Left ventricle myocardium inferior (tissue), 1 donor: ENCODE measurements around the gene TSHZ2. TPM values are rescaled to one million over a fixed set of nuclear protein-coding genes. Genes with fewer than 3 reads are reported as not detected.

Experiments
- DNase-seq: peaks from one replicate; pipeline ENCODE4 v3.0.0-alpha.2; 2020
- H3K27ac ChIP-seq: fragments of 200-600 bp; replicated peaks from 2 replicates; pipeline ENCODE4 v1.8.0; 2021
- H3K27me3 ChIP-seq: fragments of 200-600 bp; 2 replicates; pipeline ENCODE4 v1.8.0; 2021; ENCODE audit warnings: low read depth
- H3K36me3 ChIP-seq: fragments of 200-600 bp; 2 replicates; pipeline ENCODE4 v1.8.0; 2021
- H3K4me1 ChIP-seq: fragments of 200-600 bp; 2 replicates; pipeline ENCODE4 v1.8.0; 2021
- H3K4me3 ChIP-seq: fragments of 200-600 bp; 2 replicates; pipeline ENCODE4 v1.8.0; 2021; ENCODE audit warnings: mild to moderate bottlenecking, moderate library complexity
- H3K9me3 ChIP-seq: fragments of 200-600 bp; replicated peaks from 2 replicates; pipeline ENCODE4 v1.8.0; 2021
- CTCF ChIP-seq: fragments of 200-600 bp; IDR thresholded peaks from 2 replicates; pipeline ENCODE4 v1.8.0; 2021; ENCODE audit warnings: antibody characterized with exemption, mild to moderate bottlenecking, borderline replicate concordance
- intact Hi-C: fragments of 100-400 bp; cut with micrococcal nuclease; formaldehyde crosslinking; loops from one replicate; pipeline ENCODE4 v1.11.0; 2022
- total RNA-seq: library from RNA; stranded (reverse); fragmentation: NEBNext Ultra II Directional; extraction: Animal tissue kit (Norgen Biotek cat#: 25700); gene quantifications from one replicate; pipeline ENCODE4 v1.2.1, GENCODE V29; 2021
- donor health status: DM: no; HTN: yes; CAD: no; lungs with severe emphysema.

The TSHZ2 gene
- total RNA-seq, 1 donor from 2014 or later, result 3.1 TPM

- H3K27ac ChIP-seq, result no peak overlapping the region
- no peaks in the 10 kb centered on the region for H3K36me3 ChIP-seq
- H3K9me3 ChIP-seq, result no peaks in the 10 kb centered on the region
- intact Hi-C loops, result no loop called here
- no peak for TF ChIP-seq CTCF
- peaks cover 4% of the 10 kb centered on the region for H3K27me3 ChIP-seq
- H3K4me1 ChIP-seq, result no peaks in the 10 kb centered on the region
- DNase-seq, result no peak
- no peak overlapping the region for H3K4me3 ChIP-seq
These were observed 38.3 kb upstream of the TSHZ2 start for GRCh38 chr20:52933867-52934266.

GRCh38 chr20:52936351-52937340 is 35.5 kb upstream of the TSHZ2 start:
- Histone ChIP-seq H3K36me3 (no peaks in the 10 kb centered on the region), H3K27me3 (peaks cover 4% of the 10 kb centered on the region), H3K9me3 (no peaks in the 10 kb centered on the region), H3K27ac (no peak overlapping the region), H3K4me1 (no peaks in the 10 kb centered on the region), H3K4me3 (no peak overlapping the region)
- intact Hi-C loops, result no loop called here
- TF ChIP-seq CTCF, result no peak
- no peak for DNase-seq

GRCh38 chr20:52937591-52938100 is 34.5 kb upstream of the TSHZ2 start:
- DNase-seq, result no peak
- no peak overlapping the region for H3K27ac ChIP-seq
- H3K27me3 ChIP-seq, result peaks cover 4% of the 10 kb centered on the region
- H3K4me1 ChIP-seq, result no peaks in the 10 kb centered on the region
- H3K36me3 ChIP-seq, result no peaks in the 10 kb centered on the region
- no peak for TF ChIP-seq CTCF
- H3K4me3 ChIP-seq, result no peak overlapping the region
- no peaks in the 10 kb centered on the region for H3K9me3 ChIP-seq
- intact Hi-C loops, result no loop called here

GRCh38 chr20:52939141-52939540 is 33.0 kb upstream of the TSHZ2 start:
- H3K27ac ChIP-seq, result no peak overlapping the region
- no peak for DNase-seq
- peaks cover 4% of the 10 kb centered on the region for H3K27me3 ChIP-seq
- H3K4me1 ChIP-seq, result no peaks in the 10 kb centered on the region
- intact Hi-C loops, result no loop called here
- TF ChIP-seq CTCF, result no peak
- no peaks in the 10 kb centered on the region for H3K36me3 ChIP-seq
- no peak overlapping the region for H3K4me3 ChIP-seq
- H3K9me3 ChIP-seq, result no peaks in the 10 kb centered on the region

GRCh38 chr20:52941808-52942207 is 30.4 kb upstream of the TSHZ2 start:
- Histone ChIP-seq H3K27ac (no peak overlapping the region), H3K36me3 (no peaks in the 10 kb centered on the region), H3K27me3 (peaks cover 4% of the 10 kb centered on the region), H3K4me1 (no peaks in the 10 kb centered on the region), H3K9me3 (no peaks in the 10 kb centered on the region), H3K4me3 (no peak overlapping the region)
- intact Hi-C loops, result no loop called here
- DNase-seq, result no peak
- TF ChIP-seq CTCF, result no peak
